Umbilical cord (tissue), 2 donors: ENCODE measurements around the gene RGS13. TPM values are rescaled to one million over a fixed set of nuclear protein-coding genes. Genes with fewer than 3 reads are reported as not detected.

Experiments used
- DNase-seq: peaks from one replicate; pipeline ENCODE4 v3.0.0-alpha.2; 2015; ENCODE audit warnings: low spot score
- total RNA-seq: library from RNA; depleted of rRNA; stranded (reverse); fragments of >200 nt; gene quantifications from one replicate; pipeline ENCODE4 v1.2.3, GENCODE V29; 2014; ENCODE audit warnings: low replicate concordance; ENCODE audit not compliant: insufficient read depth

Gene RGS13
- 5.5 TPM for total RNA-seq

GRCh38 chr1:192635939-192636338 lies at the start of gene RGS13:
Gene RGS13 (plus strand): TSS chr1:192636147. CDS start chr1:192644335, 8,188 bp downstream.
- DNase-seq, result no peak

DNA sequence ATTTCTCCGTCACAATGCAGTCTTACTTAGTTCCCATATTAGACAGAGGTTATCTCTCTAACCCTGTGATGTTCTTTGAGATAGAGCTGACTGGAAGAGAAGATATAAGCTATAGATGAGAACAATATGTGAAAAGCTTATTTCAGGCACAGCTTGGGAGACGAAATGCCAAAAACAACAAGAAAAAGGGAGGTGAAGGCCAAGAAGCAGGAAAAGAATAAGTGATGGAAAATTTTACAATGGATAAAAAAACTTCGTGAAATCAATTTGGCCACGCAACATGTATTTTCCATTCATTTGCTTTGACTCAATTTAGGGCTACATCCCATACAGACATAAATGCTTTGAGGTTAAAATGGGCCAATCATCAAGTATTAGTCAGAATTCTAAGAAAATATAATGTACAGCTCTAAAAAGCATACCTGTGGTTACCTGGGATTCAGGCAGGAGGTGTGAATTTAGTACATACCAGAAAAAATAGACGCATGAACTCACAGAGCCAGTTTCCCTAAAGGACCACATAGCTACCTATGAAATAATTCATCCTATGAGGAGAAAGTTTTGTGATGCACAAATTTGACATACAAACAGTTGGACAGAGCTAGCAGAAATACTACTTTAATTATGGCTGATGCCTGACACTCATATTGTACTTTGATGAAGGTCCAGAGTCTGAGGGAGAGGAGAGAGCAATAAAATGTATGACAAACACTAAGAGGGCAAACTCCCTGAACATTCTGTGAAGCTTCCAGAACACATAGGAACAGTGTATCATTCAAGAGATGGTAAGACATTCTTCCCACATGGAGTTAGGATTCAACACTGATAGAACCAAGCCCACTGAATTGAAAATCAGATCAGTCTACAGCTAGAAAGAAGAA lies 48.3 kb upstream of the RGS13 start:
- no peak for DNase-seq

DNA sequence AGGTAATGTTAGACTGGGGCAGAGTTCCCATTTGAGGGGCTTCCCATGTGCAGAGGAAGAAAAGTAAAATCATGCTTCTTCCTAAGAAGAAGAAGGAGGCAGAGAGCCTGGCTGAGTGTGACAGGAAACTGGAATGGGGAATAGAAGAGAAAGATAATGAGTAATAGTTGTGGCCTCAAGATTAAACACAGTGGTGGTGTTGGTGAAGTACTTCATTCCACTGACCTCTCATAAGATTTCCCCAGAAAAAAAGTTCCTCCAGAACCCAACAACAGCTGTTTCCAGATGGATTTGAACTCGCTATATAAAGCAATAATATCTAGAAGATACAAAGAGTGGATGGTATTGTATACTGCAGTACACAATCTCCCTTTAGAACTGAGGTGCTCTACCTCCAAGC lies 47.4 kb upstream of the RGS13 start:
- no peak for DNase-seq

DNA sequence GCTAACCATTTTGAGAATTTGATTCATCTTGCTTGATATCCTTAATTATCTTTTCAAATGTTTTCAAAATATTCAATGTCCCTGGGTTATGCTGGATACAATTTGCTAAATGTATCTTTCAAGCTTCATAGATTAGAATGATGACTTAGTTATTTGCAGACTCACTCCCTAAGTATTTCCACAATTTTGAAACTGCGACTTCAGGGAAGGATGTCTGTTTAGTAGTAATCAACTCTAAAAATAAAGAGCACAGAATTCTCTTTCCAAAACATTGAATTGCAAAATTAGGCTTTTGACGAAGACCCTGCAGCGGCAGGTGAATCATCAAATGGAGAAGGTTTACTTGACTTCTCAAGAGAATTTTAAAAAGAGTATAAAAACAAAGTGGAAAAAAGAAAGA lies 46.1 kb upstream of the RGS13 start:
- DNase-seq, result peak; percentile 28

DNA sequence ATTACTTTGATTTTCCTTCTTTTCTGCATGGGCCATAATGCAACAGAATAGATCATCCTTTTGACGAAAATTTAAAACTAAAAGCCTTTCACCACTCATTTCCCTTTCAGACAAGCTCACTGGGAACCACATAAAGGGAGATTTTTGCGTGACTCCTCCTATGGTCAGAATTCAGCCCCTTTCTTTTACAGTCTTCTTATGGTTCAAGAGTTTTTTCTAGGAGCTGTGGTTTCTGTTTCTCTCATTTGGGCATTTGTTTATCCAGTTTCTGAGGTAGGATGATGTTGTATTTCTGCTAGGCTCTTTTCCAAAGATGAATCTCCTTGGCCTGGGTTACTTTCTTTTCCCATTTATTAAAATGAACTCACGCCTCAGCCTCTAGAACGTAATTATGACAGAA lies 43.4 kb upstream of the RGS13 start:
- no peak for DNase-seq

- DNase-seq, result no peak
Measured at GRCh38 chr1:192592981-192593708, 42.8 kb upstream of the RGS13 start.

DNA sequence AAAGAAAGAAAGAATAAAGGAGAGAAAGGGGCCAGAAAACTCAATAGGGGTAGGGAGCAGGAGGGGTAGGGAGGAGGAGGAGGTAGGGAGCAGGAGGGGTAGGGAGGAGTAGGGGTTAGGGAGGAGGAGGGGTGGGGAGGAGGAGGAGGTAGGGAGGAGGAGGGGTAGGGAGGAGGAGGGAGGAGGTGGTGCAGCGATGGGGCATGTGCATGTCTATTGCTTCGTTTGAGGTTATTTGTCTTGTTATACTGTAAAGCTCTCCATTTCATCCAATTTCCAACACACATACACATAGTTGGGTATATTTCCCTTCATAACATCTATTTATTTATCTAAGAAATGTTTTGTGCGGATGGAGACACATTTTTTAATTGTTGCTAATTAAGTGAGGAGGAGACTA lies 40.6 kb upstream of the RGS13 start:
- no peak for DNase-seq

GRCh38 chr1:192598589-192598988 lies 37.4 kb upstream of the RGS13 start:
- no peak for DNase-seq

DNA sequence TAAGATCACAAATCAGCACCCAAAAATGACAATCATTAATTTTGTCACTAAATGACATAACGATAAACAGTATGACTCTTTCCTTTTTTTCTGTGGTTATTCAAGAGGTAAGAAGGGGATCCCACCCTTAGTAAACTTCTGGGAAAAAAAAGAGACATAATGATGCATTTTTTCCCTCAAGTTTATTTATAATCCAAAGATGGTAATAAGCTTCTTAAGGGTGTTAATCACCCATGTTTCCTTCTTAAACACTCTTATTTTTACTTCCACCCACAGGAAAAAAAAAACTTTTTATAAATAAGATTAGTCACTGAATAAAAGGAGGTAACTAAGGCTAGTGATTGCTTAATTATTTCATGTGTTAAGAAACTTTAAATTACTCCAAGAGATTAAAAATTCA lies 35.7 kb upstream of the RGS13 start:
- no peak for DNase-seq

DNA sequence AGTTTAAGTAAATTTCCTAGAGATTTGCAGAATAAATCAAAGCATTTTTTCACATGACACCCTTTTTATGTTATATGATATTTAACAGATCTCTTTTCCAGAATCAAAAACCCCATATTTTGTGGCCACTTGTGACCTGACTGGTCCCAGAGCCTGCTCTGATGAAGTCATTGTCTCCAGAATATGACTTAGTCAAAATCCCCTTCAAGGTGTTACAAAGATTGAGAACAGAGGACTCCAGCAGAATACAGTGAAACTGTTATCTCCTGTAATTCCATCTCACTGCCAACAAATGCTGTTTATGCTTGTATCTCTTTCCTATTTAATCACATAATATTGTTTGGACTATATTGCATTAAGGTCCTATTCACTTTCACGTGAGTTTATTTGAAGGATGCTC lies 34.8 kb upstream of the RGS13 start:
- no peak for DNase-seq

DNA sequence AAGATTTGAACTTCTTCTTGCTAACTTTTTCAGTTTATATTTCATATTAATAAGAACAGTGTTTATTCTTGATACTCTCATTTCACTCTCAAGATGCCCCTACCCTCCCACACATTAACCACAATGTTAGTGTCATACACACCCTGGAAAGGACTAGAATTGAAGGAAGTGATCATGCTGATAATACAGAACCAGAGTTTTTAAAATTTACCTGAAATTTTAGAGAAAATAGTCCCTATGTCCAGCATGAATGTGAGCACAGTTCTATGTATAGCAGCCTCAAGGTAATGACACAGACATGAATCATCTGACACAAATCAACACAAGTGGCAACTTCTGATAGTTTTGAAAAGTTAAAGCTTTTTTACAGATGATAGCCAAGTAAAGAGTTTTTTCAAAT lies 34.4 kb upstream of the RGS13 start:
- no peak for DNase-seq

DNA sequence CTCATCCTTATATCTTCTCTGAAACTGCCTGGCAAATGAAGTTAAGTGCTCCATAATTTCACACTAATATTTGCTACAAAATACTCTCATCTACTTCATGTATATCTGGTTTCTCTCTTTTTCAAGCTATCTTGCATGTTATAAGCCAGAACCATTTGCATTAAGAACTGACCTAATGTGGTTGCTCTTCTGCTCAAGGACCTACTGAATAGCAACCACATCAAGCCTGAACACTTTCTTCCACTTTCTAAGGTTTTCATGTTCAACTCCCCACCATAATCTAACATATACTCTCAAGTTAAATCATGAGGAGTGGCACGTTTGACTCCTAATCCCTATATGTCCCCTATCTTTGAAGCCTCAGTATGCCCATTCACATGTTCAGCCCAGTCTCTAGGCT lies 33.2 kb upstream of the RGS13 start:
- no peak for DNase-seq

GRCh38 chr1:192603218-192603787 lies 32.6 kb upstream of the RGS13 start:
- no peak for DNase-seq

DNA sequence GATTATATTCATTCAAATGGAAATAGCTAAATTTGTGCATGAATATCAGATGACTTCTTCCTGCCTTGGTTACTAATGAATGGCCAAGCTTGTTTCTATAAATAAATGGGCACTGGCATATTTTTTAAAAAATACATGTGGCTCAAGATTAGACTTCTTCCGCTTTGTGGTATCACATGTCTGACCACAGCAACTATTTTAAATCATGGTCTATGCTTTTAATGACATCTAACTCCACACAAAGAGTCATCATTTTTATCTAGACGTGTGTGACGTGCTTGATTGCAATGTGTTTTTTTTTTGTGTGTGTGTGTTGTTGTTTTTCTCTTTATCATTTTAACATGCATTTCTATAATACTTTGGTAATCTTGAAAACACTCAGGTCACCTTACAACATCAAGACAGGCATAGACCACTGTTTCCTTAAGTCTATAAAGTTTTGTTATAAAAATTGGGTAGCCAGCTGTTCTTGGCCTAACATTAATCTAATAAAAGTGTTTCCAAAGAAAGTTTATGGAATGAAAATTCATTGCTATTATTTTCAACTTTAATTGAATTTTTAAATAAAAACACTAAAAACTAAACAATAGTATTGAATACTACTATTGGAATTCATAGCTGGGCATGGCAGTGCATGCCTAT lies 30.8 kb upstream of the RGS13 start:
- no peak for DNase-seq

- DNase-seq, result no peak
Measured at GRCh38 chr1:192608671-192609070, 27.3 kb upstream of the RGS13 start.

- DNase-seq, result peak; percentile 27
Measured at GRCh38 chr1:192609110-192610079, 26.6 kb upstream of the RGS13 start.

- peak; percentile 33 for DNase-seq
Measured at GRCh38 chr1:192610112-192610889, 25.6 kb upstream of the RGS13 start.

DNA sequence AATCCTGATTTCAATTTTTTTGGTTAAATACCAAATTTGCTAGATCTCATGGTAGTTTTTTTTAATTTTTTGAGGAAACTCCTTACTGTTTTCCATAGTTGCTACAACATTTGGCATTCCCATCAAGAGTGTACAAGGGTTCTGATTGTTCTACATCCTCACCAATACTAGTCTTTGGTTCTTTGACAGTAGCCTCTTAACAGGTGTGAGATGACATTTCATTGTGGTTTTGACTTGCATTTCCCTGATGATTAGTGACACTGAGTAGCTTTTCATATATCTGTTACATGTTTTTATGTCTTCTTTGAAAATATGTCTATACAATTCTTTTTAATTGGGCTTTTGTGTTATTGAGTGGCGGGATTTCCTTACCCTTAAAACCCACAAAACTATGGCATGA lies 20.9 kb upstream of the RGS13 start:
- no peak for DNase-seq

GRCh38 chr1:192620071-192620635 lies 15.8 kb upstream of the RGS13 start:
- DNase-seq, result no peak
